Activated CD8-positive, alpha-beta memory T cell treated with anti-CD3 and anti-CD28 coated beads, Interleukin-2, amount 50 U/mL, for 48 hours (primary cell): ENCODE measurements around the gene ADPRHL1.
"Not testable (repeated sequence)": the region's sequence is repeated elsewhere in the genome, so short reads cannot be mapped to it uniquely, and the experiment has no call there.

ENCODE experiments used
- DNase-seq: peaks from one replicate; pipeline ENCODE4 v3.0.0-alpha.2; 2020

The ADPRHL1 gene

DNA sequence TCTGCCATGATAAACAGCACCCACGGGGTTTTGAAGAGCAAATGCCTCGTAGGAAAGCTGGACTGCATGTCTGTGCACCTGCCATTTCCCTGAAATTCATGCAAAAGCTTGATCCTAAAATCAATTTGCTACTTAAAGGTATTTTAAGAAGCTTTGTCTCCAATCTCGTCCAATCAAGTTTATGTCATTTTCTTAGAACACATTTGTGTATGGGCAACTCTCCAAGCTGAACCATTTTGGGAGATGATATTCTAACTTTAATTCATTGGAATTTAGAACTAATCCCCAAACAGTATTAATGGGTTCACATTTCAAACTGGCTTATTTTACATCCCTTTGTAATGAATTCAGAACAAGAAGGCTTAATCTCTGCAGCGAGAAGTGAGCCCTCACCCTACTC, 822 bp downstream of the ADPRHL1 start:
- DNase-seq = no peak

DNA sequence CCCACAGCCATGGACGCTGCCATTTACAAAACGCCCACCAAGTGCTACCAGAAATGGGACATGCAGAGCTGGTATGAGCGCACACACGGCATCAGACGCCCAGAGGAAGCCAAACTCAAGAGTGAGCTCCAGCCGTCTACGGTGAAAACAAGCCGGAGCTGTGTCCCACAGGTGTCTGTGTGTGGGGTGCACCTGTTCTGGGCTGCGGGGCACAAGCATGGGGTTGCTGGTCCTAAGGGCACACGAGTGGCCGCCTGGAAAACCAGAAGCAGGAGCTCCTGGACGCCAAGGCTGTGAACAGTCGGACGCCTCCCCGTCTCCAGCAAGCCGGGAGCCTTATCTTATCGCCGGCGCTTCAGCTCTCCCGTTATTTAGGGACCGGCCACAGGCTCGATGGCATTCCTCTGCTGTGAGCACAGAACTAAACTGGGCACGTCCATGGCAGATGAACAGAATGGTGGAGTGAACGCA, 1.3 kb downstream of the ADPRHL1 start:
- DNase-seq = no peak

DNA sequence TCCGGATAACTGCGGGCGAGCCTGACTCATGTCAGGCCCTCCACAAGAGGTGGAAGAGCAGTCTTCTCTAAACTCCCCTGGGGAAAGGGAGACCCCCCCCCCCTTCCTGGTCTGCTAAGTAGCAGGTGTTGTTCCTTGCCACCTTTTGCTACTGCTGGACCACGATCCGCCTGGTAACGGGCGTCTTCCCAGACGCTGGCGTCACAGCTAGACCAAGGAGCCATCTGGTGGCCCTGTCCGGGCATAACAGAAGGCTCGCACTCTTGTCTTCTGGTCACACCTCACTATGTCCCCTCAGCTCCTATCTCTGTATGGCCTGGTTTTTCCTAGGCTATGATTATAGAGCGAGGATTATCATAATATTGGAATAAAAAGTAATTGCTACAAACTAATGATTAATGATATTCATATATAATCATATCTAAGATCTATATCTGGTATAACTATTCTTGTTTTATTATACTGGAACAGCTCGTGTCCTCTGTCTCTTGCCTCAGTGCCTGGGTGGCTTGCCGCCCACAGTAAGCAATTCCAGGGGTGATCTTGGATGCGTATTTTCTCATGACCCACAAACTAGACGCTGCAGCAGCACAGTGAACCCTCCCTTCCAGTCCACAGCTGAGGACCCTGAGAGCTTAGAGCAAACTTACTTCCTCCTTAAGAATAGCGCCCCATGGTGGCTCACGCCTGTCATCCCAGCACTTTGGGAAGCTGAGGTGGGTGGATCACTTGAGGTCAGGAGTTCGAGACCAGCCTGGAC, 2.2 kb downstream of the ADPRHL1 start:
- not testable (repeated sequence) for DNase-seq

DNA sequence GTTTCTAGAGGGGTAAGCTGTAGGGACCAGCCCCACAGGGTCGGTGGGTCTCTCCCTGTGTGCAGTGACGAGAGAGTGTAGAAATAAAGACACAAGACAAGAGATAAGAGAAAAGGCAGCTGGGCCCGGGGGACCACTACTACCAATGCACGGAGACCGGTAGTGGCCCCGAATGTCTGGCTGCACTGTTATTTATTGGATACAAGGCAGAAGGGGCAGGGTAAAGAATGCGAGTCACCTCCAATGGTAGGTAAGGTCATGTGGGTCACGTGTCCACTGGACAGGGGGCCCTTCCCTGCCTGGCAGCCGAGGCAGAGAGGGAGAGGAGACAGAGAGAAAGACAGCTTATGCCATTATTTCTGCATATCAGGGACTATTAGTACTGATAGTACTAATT, 2.9 kb downstream of the ADPRHL1 start:
- not testable (repeated sequence) for DNase-seq

DNA sequence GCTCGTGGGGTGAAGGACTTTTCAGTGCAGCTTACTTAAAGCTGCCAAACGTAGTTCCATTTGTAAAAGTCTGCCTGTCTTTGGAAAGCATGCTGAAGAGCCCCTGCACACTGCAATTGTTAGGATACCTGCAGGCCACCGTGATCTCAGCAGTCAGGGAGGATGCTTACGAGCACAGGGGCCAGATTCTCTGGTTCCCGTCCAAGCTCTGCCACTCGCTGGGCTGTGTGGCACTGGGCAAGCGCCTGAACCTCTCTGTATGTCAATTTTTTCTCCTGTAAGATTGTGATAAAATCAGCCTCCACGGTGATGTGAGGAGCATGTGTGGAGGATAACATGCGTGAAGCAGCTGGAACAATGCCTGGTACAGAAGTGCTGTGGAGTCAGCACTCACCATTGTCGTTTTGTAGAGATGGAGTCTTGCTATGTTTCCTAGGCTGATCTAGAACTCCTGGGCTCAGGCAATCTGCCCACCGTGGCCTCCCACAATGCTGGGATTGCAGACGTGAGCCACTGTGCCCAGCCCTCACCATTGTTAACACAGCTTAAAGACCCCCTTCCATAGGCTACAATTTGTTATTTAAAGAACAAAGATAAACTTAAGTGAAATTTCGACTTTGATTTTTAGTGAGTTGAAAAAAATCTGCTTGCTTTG, 3.5 kb downstream of the ADPRHL1 start:
- DNase-seq = no peak

DNA sequence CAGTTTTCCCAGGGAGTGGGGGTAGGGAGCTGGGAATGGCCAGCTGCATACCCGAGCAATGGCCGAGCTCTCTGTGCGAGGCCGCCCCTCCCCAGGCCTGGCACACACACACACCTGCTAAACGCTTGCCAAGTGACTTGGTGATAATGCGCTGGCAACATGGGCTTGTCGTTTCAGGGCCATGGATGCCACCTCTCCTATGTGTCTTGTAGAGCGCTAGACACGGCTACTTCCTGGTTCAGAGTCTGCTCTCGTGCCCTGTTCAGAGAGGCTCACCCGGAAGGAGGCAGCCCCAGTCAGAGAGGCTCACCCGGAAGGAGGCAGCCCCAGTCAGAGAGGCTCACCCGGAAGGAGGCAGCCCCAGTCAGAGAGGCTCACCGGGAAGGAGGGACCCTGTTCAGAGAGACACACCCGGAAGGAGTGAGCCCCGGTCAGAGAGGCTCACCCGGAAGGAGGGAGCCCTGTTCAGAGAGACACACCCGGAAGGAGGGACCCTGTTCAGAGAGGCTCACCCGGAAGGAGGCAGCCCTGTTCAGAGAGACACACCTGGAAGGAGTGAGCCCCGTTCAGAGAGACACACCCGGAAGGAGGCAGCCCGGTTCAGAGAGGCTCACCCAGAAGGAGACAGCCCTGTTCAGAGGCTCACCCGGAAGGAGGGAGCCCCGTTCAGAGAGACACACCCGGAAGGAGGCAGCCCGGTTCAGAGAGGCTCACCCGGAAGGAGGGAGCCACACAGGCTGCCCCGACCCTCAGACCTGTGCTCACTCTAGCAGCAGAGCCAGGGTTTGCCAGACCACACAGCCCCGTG, 4.2 kb downstream of the ADPRHL1 start:
- DNase-seq = no peak

DNA sequence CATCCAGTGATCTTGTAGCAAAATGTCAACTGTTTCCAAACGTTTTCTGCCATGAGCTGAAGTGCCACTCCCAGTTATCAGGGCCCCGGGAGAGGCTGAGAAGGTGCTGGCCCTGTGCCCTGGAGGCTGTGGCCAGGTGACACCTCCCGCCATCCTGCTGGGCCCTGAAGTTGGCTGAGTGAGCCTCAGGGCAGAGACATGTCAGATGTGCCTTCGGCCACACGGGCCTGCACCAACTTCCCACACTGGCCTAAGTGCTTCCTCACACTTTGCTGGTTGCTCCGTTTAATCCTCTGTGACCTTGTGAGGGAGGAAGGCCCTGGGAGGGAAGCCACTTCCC, 4.8 kb downstream of the ADPRHL1 start:
- DNase-seq = no peak

DNA sequence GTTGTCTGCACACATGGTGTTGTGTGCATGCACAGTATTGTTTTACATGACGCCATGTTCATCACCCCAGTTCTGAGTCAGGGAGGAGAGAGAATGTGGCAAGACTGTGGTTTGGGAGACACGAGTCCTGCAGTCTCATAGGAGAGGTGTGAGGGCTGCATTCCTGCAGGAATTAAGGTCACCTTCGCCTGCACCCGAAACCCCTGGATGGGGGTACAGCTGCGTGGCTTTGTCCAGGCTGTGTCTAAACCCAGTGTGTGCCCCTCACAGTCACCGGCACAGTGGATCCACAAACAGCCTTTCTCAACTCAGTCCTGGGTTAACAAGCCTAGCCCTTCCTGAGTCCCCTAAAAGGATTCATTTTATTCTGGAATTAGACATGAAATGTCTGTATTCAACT, 5.7 kb downstream of the ADPRHL1 start:
- DNase-seq = no peak

DNA sequence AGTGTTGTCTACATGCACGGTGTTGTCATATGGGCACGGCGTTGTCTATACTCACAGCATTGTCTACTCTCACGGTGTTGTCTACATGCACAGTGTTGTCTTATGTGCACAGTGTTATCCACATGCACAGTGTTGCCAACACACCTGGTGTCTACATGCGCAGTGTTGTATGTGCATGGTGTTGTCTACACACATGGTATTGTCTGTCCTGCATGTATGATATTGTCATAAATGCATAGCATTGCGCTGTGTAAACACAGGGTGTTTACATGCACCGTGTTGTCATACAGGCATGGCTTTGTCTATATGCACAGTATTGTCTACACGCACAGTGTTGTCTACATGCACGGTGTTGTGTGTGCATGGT, 6.8 kb downstream of the ADPRHL1 start:
- no peak for DNase-seq

DNA sequence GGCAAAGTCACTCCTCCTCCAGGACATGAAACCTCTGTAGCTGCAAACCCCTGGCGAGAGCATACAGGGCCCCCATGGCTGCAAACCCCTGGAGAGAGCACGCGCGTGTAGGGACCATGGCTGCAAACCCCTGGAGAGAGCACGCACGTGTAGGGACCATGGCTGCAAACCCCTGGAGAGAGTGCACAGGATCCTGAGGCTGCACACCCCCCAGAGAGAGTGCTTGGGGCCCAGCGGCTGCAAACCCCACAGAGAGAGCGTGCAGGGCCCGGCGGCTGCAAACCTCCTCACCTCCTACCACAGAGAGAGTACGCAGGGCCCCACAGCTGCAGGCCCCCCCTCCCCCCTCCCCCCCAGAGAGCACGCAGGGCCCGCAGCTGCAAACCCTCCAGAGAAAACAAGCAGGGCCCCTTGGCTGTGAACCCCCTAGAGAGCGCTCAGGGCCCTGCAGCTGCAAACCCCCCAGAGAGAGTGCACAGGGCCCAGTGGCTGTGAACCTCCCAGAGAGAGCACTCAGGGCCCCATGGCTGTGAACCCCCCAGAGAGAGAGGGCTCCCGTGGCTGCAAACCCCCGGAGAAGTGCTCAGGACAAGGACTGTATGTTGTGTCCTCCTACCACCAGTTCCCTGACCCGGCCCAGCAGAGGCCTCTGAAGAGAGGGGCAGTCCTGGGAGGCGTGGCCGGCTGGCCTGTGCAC, 7.3 kb downstream of the ADPRHL1 start:
- DNase-seq = no peak

DNA sequence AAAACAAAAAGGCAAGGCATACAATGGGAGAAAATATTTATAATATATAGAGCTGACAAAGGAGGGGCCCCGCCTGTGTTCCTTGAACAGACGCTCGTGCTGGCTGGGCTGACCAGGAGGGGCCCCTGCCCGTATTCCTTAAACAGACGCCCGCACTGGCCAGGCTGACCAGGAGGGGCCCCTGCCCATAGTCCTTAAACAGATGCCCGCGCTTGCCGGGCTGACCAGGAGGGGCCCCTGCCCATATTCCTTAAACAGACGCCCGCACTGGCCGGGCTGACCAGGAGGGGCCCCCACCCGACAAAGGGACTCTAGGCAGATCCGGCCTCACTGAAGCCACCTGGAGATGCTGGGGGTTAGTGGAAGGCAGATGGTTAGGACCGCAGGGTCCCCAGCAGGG, 9.3 kb downstream of the ADPRHL1 start:
- no peak for DNase-seq

DNA sequence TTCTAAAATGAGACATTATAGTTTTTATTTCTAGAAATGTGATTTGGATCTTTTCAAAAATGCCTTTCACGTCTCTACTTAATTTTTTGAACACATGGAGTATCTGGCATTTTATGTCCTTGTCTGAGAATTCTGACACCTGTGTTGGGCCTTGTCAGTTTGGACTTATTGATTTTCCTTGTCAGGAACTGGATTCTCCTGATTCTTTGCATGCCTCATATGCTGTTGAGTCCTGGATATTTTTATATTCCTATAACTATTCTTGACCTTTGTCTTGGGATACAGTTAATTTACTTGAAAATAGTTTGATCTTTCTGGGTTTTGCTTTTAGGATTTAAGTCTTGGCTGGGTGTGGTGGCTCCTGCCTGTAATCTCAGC, 10.3 kb downstream of the ADPRHL1 start:
- DNase-seq = no peak

DNA sequence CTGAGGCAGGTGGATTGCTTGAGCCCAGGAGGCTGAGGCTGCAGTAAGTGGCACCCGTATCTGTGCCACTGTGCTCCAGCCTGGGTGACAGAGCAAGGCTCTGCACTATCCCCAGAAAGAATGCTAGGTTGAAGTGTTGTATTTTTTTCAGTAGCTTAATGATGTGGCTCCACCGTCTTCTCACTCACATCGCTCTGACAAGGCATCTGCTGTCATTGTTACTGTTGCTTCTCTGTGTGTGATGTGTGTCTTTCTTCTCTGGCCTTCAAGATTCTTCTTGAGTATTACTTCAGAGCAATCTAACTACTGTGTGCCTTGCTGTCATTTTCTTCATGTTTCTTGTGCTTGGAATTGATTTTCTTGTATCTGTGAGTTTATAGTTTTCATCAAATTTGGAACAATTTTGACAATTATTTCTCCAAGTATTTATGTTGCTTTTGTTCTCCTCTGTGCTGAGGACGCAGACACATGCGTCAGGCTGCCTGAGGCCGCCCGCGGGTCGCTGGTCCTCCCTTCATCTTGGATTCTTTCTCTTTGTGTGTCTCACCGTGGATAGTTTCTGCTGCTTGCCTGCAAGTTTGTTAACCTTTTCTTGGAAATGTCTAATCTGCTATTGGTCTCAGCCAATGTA, 10.8 kb downstream of the ADPRHL1 start:
- no peak for DNase-seq

DNA sequence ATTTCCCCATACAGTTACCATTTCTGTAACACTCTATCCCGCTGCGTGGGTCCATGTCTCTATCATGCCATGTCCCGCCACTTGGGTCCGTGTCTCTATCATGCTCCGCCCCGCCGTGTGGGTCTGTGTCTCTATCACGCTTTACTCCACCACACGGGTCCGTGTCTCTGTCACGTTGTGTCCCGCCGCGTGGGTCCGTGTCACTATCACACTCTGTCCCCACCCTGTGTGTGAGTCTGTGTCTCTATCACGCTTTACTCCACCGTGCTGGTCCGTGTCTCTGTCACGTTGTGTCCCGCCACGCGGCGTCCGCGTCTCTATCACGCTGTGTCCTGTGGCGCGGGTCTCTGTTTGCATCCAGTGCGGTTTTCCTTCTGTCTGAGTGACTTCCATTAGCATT, 11.6 kb downstream of the ADPRHL1 start:
- DNase-seq = no peak

DNA sequence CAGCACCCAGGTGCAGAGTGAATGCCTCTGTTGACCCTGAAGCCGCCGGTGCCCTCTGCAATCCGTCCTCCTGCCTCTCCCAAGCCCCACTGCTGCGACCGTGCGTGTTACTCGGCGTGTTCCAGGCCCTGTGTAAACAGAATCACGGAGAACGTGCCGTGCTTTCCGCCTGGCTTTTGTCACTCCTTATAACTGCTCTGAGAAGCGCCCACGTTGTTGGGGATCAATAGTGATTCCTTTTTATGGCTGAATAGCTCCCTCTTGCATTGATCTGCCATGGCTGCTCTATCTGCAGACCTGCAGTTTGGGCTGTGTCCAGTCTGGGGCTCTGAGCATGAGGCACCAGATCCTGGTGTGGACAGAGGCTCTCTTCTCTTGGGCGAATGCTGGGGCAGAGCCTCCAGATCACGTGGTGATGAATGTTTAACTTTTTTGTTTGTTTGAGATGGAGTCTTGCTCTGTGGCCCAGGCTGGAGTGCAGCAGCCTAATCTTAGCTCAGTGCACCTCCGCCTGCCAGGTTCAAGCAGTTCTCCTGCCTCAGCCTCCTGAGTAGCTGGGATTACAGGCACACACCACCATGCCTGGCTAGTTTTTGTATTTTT, 15.8 kb downstream of the ADPRHL1 start:
- DNase-seq = no peak

DNA sequence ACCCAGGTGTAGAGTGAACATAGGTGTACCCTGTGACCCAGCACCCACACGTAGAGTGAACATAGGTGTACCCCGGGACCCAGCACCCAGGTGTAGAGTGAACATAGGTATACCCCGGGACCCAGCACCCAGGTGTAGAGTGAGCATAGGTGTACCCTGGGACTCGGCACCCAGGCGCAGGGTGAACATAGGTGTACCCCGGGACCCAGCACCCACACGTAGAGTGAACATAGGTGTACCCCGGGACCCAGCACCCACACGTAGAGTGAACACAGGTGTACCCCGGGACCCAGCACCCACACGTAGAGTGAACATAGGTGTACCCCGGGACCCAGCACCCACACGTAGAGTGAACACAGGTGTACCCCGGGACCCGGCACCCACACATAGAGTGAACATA, 16.4 kb downstream of the ADPRHL1 start:
- not testable (repeated sequence) for DNase-seq

DNA sequence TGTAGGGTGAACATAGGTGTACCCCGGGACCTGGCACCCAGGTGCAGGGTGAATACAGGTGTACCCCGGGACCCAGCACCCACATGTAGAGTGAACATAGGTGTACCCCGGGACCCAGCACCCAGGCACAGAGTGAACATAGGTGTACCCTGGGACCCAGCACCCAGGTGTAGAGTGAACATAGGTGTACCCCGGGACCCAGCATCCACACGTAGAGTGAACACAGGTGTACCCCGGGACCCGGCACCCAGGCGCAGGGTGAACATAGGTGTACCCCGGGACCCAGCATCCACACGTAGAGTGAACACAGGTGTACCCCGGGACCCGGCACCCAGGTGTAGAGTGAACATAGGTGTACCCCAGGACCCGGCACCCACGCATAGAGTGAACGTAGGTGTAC, 17.4 kb downstream of the ADPRHL1 start:
- not testable (repeated sequence) for DNase-seq

DNA sequence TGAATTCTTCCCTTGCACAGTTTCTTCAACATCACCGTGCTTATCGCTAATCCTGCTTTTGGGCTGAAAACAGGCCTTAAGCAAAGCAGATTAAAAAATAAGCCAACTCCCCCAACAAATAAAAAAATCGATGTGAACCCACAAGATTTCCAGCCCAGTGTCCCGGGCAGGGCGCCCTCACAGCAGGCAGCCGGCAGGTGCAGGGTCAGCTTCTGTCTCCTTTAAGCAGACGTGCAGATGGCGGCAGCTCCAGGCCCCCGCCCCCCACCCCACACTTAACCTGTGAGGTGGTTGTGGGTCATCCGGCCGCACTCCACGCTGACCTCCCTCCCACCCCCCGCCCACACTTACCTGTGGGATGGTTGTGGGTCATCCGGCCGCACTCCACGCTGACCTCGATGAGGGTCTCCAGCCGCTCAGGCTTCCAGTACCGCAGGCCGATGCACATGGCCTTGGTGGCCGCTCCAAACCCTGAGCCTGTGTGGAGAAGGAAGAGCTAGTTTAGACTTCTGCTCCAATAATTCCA, 19.8 kb downstream of the ADPRHL1 start:
- no peak for DNase-seq

DNA sequence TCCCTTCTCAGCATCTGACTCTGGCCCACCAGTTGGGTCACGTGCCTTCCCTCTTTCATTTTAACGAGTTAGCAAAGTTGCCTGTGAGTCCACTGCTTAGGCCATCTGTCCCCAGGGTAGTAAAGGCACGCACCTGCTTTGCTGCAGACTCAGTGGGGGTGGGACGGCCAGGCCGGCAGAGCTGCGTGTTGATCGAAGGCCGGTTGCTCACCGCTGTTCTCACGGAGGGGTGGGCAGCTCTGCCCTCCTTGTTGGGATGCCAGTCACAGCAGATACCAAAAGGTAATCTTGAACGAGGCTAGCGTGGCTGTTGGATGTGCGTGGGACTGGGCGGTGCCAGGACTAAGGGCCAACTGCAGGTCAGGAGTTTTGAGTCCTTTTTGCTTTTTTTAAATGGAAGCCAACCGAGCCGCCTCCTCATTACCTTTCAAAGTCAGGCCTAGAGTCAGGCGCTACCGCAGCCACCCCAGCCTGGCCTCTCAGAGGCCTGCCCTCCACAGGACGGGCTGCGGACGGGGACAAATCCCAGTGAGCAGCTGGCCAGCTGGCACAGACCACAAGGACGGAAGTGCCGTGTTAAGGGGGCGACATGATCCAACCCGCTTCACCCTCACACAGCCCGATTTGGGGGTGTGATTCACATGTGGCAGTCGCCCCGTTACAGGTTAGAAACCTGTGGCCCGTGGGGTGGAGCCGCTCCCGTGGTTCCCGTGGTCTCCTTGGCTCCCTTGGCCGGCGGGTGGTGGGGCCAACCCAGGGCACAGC, 20.6 kb downstream of the ADPRHL1 start:
- DNase-seq = no peak

DNA sequence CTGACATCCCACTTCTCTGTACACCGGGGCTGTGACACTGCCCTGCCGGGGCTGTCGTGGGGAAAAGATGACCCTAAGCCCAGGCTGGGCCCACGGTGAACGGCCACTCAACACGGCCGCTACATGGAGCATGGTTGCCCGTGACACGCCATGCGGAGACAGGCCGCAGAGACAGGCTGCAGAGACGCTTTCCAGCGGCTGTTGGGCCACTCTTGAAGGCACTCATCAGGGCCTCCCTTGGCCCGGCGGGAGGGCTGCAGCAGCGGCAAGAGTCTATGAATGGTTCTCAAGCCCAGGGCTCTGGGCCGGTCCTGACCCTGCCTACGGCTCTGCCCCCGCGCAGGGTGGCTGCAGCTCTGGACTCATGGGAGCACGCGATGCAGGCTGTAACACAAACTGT, 22.1 kb downstream of the ADPRHL1 start:
- DNase-seq = no peak

DNA sequence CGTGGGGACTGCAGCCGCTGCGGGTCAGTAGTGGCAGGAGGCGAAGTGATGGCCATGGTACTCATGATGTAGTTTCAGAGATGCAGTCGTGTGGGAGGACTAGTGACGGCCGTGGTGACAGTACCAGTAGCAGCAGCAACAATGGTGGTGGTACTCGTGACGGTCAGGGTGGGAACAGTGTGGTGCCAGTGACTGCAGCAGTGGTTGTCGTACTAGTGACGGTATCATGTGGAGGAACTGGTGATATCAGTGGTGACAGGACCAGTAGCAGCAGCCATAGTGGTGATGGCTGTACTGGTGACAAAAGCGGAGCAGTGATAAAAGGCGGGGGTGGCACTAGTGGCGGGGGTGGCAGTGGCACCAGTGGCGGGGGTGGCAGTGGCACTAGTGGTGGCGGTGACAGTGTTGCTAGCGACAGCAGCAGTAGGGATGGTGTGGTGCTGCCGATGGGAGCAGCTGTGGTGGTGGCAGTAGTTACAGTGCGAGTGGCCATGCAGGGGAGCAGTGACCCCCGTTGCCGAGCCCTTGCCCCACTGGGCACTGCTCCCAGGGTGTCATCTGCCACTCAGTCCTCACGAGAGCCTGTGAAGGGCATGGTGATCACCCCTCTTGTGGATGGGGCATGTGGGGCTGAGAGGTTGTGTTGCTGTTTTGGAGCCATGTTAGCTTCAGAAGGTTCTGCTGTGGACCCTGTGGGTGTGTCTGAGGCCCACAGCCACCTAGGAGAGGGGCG, 22.7 kb downstream of the ADPRHL1 start:
- no peak for DNase-seq
